K562 (cell line): ENCODE measurements around the gene NDUFAF5. TPM values are rescaled to one million over a fixed set of nuclear protein-coding genes. Genes with fewer than 3 reads are reported as not detected.

Source experiments
- ATAC-seq: fragments of 200-7000 bp; cut with Tn5 transposase; 3 replicates; pipeline ENCODE4 v1.9.1; 2020; ENCODE audit warnings: moderate library complexity
- BruUV-seq: library from RNA; stranded (reverse); fragments of 400-500 nt; replicated peaks from 2 replicates; lab custom pipeline; 2021; lab: Mats Ljungman, UMichigan
- CTCF ChIA-PET: fragments of 300-600 bp; formaldehyde crosslinking; extraction: SDS; loops from one replicate; lab custom pipeline; 2021; ENCODE audit warnings: low intra/inter-chr PET ratio; lab: Yijun Ruan, JAX
- POLR2A ChIA-PET: fragments of 300-600, 350-650 bp; sonication (Branson Sonifier 250); formaldehyde crosslinking; extraction: SDS; loops from one replicate; lab custom pipeline; 2021; ENCODE audit warnings: antibody characterized with exemption, inconsistent platforms; lab: Yijun Ruan, JAX
- DNase-seq, 4 experiments: peaks; one replicate each; pipeline versions ENCODE4 v3.0.0 to v3.0.0-alpha.2; 2011 to 2018; ENCODE audit warnings: low spot score in 3 of 4, mixed read lengths in 3 of 4; ENCODE audit errors: extremely low read depth in 1 of 4
- FAIRE-seq: peaks from 2 replicates; lab custom pipeline; 2011; peaks lifted over from hg19 to GRCh38; lab: Jason Lieb, UNC
- H2AFZ ChIP-seq: 2 replicates; pipeline ENCODE4 v1.6.0; 2011; ENCODE audit warnings: low read depth, low read length, control low read depth, inconsistent platforms
- H3K27ac ChIP-seq: fragments of 200-600 bp; 3 replicates; pipeline ENCODE4 v1.8.0; 2011; ENCODE audit warnings: low read depth, mild to moderate bottlenecking, control low read depth, inconsistent platforms, low read length, moderate library complexity, mixed read lengths; ENCODE audit errors: extremely low read depth
- H3K27me3 ChIP-seq, 2 experiments: fragments of 300-600 bp in 1 of 2; 2 replicates in 1 of 2; 3 replicates in 1 of 2; pipeline versions ENCODE4 v1.6.0 to v1.8.0; 2011; ENCODE audit warnings: inconsistent platforms in 2 of 2, low read length in 2 of 2, mild to moderate bottlenecking in 1 of 2, mixed read lengths in 1 of 2, moderate library complexity in 1 of 2; ENCODE audit not compliant: control insufficient read depth in 2 of 2, insufficient read depth in 2 of 2
- H3K36me3 ChIP-seq: fragments of 300-600 bp; 3 replicates; pipeline ENCODE4 v1.8.0; 2011; ENCODE audit warnings: mild to moderate bottlenecking, low read length, inconsistent platforms; ENCODE audit not compliant: control insufficient read depth, insufficient read depth
- H3K4me1 ChIP-seq, 2 experiments: fragments of 200-600 bp in 1 of 2; replicated peaks in 1 of 2; 2 replicates in 1 of 2; 3 replicates in 1 of 2; pipeline versions ENCODE4 v1.5.1 to v1.8.0; 2011; ENCODE audit warnings: inconsistent platforms in 2 of 2, low read length in 2 of 2, mild to moderate bottlenecking in 1 of 2, mixed read lengths in 1 of 2, moderate library complexity in 1 of 2; ENCODE audit not compliant: control insufficient read depth in 2 of 2, insufficient read depth in 2 of 2
- H3K4me2 ChIP-seq: 2 replicates; pipeline ENCODE4 v1.6.1; 2011; ENCODE audit warnings: low read length, control low read depth, inconsistent platforms, mixed read lengths; ENCODE audit not compliant: insufficient read depth
- H3K4me3 ChIP-seq: fragments of 200-600 bp; sonication (generic), shearing (Covaris generic); 2 replicates; pipeline ENCODE4 v1.5.1; 2016; ENCODE audit warnings: control low read depth, inconsistent platforms
- H3K79me2 ChIP-seq: fragments of 200-600 bp; 3 replicates; pipeline ENCODE4 v1.8.0; 2011; ENCODE audit warnings: low read length, inconsistent platforms; ENCODE audit not compliant: control insufficient read depth, insufficient read depth
- H3K9ac ChIP-seq, 2 experiments: 2 replicates each; pipeline versions ENCODE4 v1.6.0 to v1.6.1; 2011; ENCODE audit warnings: low read depth in 2 of 2, low read length in 2 of 2, control low read depth in 1 of 2, inconsistent platforms in 1 of 2, mild to moderate bottlenecking in 1 of 2, mixed read lengths in 1 of 2; ENCODE audit not compliant: insufficient read depth in 1 of 2
- H3K9me1 ChIP-seq: one replicate; pipeline ENCODE4 v1.6.0; 2011; ENCODE audit warnings: inconsistent platforms, mild to moderate bottlenecking, low read length, moderate library complexity; ENCODE audit not compliant: control insufficient read depth, insufficient read depth
- H3K9me3 ChIP-seq: replicated peaks from 2 replicates; pipeline ENCODE4 v1.5.1; 2011; ENCODE audit warnings: low read depth, low read length, inconsistent platforms; ENCODE audit not compliant: control insufficient read depth, insufficient read depth
- H4K20me1 ChIP-seq: replicated peaks from 2 replicates; pipeline ENCODE4 v1.6.1; 2011; ENCODE audit warnings: low read length, inconsistent platforms, mixed read lengths; ENCODE audit not compliant: control insufficient read depth, insufficient read depth
- MYBL2 ChIP-seq, 2 experiments: fragments of 450-650 bp in 1 of 2; sonication (generic) in 1 of 2; formaldehyde crosslinking in 1 of 2; IDR thresholded peaks; 2 replicates each; pipeline versions ENCODE4 v1.6.1 to v1.8.1; 2017 to 2022; ENCODE audit warnings: borderline replicate concordance in 1 of 2, inconsistent platforms in 1 of 2, low read depth in 1 of 2, mild to moderate bottlenecking in 1 of 2, missing genetic modification reagents in 1 of 2, moderate library complexity in 1 of 2
- NEUROD1 ChIP-seq: fragments of 150-350 bp; IDR thresholded peaks from 2 replicates; pipeline ENCODE4 v1.6.1; 2014; ENCODE audit warnings: borderline replicate concordance, low read length, low read depth; ENCODE audit not compliant: partially characterized antibody
- NFE2L1 ChIP-seq: fragments of 450-650 bp; IDR thresholded peaks from 2 replicates; pipeline ENCODE4 v1.6.1; 2016; ENCODE audit warnings: missing genetic modification characterization, low read depth, mild to moderate bottlenecking, missing compliant biosample characterization, moderate library complexity, borderline replicate concordance
- PML ChIP-seq: IDR thresholded peaks from 2 replicates; pipeline ENCODE4 v1.6.1; 2012; ENCODE audit warnings: low read length, inconsistent platforms
- POU5F1 ChIP-seq: fragments of 150-350 bp; IDR thresholded peaks from 2 replicates; pipeline ENCODE4 v1.6.1; 2014; ENCODE audit warnings: borderline replicate concordance, low read length, low read depth, mild to moderate bottlenecking; ENCODE audit not compliant: partially characterized antibody
- PTTG1 ChIP-seq: fragments of 450-650 bp; IDR thresholded peaks from 2 replicates; pipeline ENCODE4 v1.6.1; 2016; ENCODE audit warnings: low read depth, mild to moderate bottlenecking, missing genetic modification characterization, missing compliant biosample characterization
- SRSF9 ChIP-seq: fragments of 200-400 bp; formaldehyde crosslinking; IDR thresholded peaks from 2 replicates; pipeline ENCODE4 v1.6.1; 2017; ENCODE audit warnings: low read depth, low read length, borderline replicate concordance
- STAT5A ChIP-seq: IDR thresholded peaks from 2 replicates; pipeline ENCODE4 v1.6.1; 2012; ENCODE audit warnings: low read length, inconsistent platforms, borderline replicate concordance
- YBX1 ChIP-seq: fragments of 450-650 bp; IDR thresholded peaks from 2 replicates; pipeline ENCODE4 v1.7.1; 2016; ENCODE audit warnings: mild to moderate bottlenecking
- ZNF224 ChIP-seq: sonication (generic); formaldehyde crosslinking; IDR thresholded peaks from 2 replicates; pipeline ENCODE4 v1.8.0; 2022; ENCODE audit warnings: mild to moderate bottlenecking, missing genetic modification reagents
- WGBS: fragments of 100-300 bp; shearing (Covaris generic); methylation state at CpG from one replicate; pipeline ENCODE4 v1.1.6; 2016; ENCODE audit warnings: low coverage, mixed read lengths; ENCODE audit not compliant: insufficient coverage; ENCODE audit errors: missing lambda C conversion rate; 5-methylcytosine and 5-hydroxymethylcytosine counted together
- in situ Hi-C: fragments of 300-500 bp; cut with MboI; formaldehyde crosslinking; loops from 4 replicates; pipeline ENCODE4 v1.15.0; 2018; ENCODE audit warnings: inconsistent platforms, mixed read lengths
- intact Hi-C: fragments of 100-400 bp; cut with micrococcal nuclease; formaldehyde crosslinking; loops from 2 replicates; pipeline ENCODE4 v1.14.2; 2022
- polyA plus RNA-seq, 8 experiments: library from polyadenylated mRNA; depleted of rRNA in 4 of 8; stranded (reverse) in 5 of 8; unstranded in 3 of 8; fragments of >200 nt; fragmentation: Nextera tagmentation in 2 of 8; fragmentation: Illumina TruSeq in 1 of 8; extraction: Ambion mirVana in 2 of 8; extraction: Trizol in 1 of 8; gene quantifications; 2 replicates each; pipeline versions ENCODE4 v1.2.1 to v1.2.3, GENCODE V29; 2011 to 2014; ENCODE audit warnings: inconsistent platforms in 1 of 8, missing spikeins in 1 of 8
- total RNA-seq, 7 experiments: library from RNA; depleted of rRNA in 6 of 7; stranded (reverse); fragments of >200 nt in 6 of 7; fragmentation: Illumina TruSeq in 2 of 7; extraction: Trizol in 2 of 7; gene quantifications; 2 replicates each; pipeline versions ENCODE4 v1.2.1 to v1.2.3, GENCODE V29; 2011 to 2021; ENCODE audit warnings: low replicate concordance in 1 of 7
- TF ChIP-seq, protein P1 (sequence below): sonication (generic); formaldehyde crosslinking; IDR thresholded peaks from 2 replicates; pipeline ENCODE4 v1.8.1; 2023; ENCODE audit warnings: mild to moderate bottlenecking, missing genetic modification reagents, moderate library complexity
- TF ChIP-seq, protein P2 (sequence below): IDR thresholded peaks from 2 replicates; pipeline ENCODE4 v1.6.1; 2011; ENCODE audit not compliant: insufficient read length; ENCODE audit errors: extremely low read depth

Gene NDUFAF5
- total and polyA plus RNA-seq, 9 of the 15 experiments (the other 6 are each of a cell fraction or from before 2014, with no cell fraction given), result 17.2 to 33.1 (median 27.3) TPM

DNA sequence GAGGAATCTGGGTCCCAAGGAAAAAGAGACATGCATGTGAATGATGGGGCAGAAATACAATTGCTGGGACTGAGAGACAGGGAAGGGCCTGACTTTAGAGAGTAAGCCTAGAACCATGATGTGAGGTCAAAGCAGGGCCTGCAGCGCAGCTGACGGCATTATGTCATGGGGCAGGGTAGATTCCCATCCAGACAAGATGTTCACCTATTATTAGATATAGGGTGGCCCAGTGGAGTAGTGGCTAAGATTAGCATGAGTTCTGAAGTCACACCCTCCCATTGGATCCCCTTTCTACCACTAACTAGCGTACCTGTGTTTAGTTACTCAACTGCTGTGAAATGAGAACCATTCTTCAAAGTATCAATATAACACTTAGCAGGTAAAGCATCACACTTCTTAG lies 39.6 kb downstream of the NDUFAF5 start:
- ATAC-seq (no peak), FAIRE-seq (no peak)
- POLR2A ChIA-PET, result no interaction called here
- Histone ChIP-seq H3K27ac (no peak overlapping the region), H3K36me3 (no peaks in the 10 kb centered on the region), H3K9ac (no peak overlapping the region), H3K4me3 (no peak overlapping the region), H3K4me2 (no peak overlapping the region), H3K79me2 (no peaks in the 10 kb centered on the region), H3K9me1 (no peaks in the 10 kb centered on the region)
- intact Hi-C loops, result no loop called here
- CTCF ChIA-PET, result no interaction called here
- TF ChIP-seq PML (no peak), SRSF9 (no peak), MYBL2 (IDR thresholded peaks at IDR 0.05; ENCODE audit: low read depth) (no peak), MYBL2 (CRISPR knock-in tag; IDR thresholded peaks at IDR 0.05; ENCODE audit: borderline replicate concordance) (no peak), NFE2L1 (tag) (no peak), PTTG1 (no peak), STAT5A (no peak), YBX1 (no peak), POU5F1 (no peak), NEUROD1 (no peak), ZNF224 (CRISPR knock-in tag) (no peak)
- TF ChIP-seq, protein P1, sequence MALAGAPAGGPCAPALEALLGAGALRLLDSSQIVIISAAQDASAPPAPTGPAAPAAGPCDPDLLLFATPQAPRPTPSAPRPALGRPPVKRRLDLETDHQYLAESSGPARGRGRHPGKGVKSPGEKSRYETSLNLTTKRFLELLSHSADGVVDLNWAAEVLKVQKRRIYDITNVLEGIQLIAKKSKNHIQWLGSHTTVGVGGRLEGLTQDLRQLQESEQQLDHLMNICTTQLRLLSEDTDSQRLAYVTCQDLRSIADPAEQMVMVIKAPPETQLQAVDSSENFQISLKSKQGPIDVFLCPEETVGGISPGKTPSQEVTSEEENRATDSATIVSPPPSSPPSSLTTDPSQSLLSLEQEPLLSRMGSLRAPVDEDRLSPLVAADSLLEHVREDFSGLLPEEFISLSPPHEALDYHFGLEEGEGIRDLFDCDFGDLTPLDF (CRISPR knock-in tag), result no peak
- TF ChIP-seq, protein P2, sequence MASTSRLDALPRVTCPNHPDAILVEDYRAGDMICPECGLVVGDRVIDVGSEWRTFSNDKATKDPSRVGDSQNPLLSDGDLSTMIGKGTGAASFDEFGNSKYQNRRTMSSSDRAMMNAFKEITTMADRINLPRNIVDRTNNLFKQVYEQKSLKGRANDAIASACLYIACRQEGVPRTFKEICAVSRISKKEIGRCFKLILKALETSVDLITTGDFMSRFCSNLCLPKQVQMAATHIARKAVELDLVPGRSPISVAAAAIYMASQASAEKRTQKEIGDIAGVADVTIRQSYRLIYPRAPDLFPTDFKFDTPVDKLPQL, result no peak
- TF ChIP-seq, all 486 proteins: peak for 0
- no TSS peak for BruUV-seq
- Histone ChIP-seq H3K27me3 (no peaks in the 10 kb centered on the region; a peak in 1 of 5 replicates), H3K9me3 (no peaks in the 10 kb centered on the region), H2AFZ (no peak overlapping the region), H4K20me1 (no peaks in the 10 kb centered on the region), H3K4me1 (no peaks in the 10 kb centered on the region; a peak in 1 of 5 replicates)
- DNase-seq, result no peak
- in situ Hi-C loops, result no loop called here
- WGBS, result 7% methylated on average over 3 of the region's 3 CpGs
